Muscle of leg (tissue), 11 donors: ENCODE measurements around the gene SRD5A1. TPM values are rescaled to one million over a fixed set of nuclear protein-coding genes. Genes with fewer than 3 reads are reported as not detected.
"Not testable (repeated sequence)": the region's sequence is repeated elsewhere in the genome, so short reads cannot be mapped to it uniquely, and the experiment has no call there.

ENCODE experiments used
- DNase-seq: peaks from one replicate; pipeline ENCODE4 v3.0.0; 2013
- H3K27ac ChIP-seq: one replicate; pipeline ENCODE4 v1.5.1; 2013; ENCODE audit warnings: mild to moderate bottlenecking, low read length, control low read depth
- H3K27me3 ChIP-seq: one replicate; pipeline ENCODE4 v1.6.1; 2013; ENCODE audit warnings: low read length; ENCODE audit not compliant: control insufficient read depth, insufficient read depth
- H3K36me3 ChIP-seq: one replicate; pipeline ENCODE4 v1.6.1; 2013; ENCODE audit warnings: low read length; ENCODE audit not compliant: control insufficient read depth, insufficient read depth
- H3K4me1 ChIP-seq: one replicate; pipeline ENCODE4 v1.6.1; 2013; ENCODE audit warnings: low read length; ENCODE audit not compliant: control insufficient read depth, insufficient read depth
- H3K4me3 ChIP-seq: one replicate; pipeline ENCODE4 v1.5.1; 2013; ENCODE audit warnings: low read length, control low read depth
- H3K9me3 ChIP-seq: replicated peaks from 2 replicates; pipeline ENCODE4 v1.6.1; 2013; ENCODE audit warnings: low read depth, low read length; ENCODE audit not compliant: control insufficient read depth
- WGBS: methylation state at CpG from one replicate; pipeline ENCODE4 v1.1.5; 2013; ENCODE audit warnings: missing lambda C conversion rate; ENCODE audit not compliant: insufficient coverage; 5-methylcytosine and 5-hydroxymethylcytosine counted together
- polyA plus RNA-seq, 8 donors: library from polyadenylated mRNA; unstranded; fragments of 120-200 nt; gene quantifications; one replicate each; pipeline versions ENCODE4 v1.2.1 to v1.2.3, GENCODE V29; 2013; ENCODE audit warnings: inconsistent platforms in 1 of 8, low replicate concordance in 1 of 8; ENCODE audit not compliant: insufficient read length in 8 of 8, insufficient read depth in 1 of 8
- total RNA-seq: library from RNA; stranded (reverse); fragments of 120-200 nt; gene quantifications from one replicate; pipeline ENCODE4 v1.2.4, GENCODE V29; 2013

SRD5A1 gene
- total and polyA plus RNA-seq, 9 donors = 7.9 to 12.6 (median 9.6) TPM

GRCh38 chr5:6656680-6657079 lies 23.4 kb downstream of the SRD5A1 start:
- WGBS = 100% methylated on average over 3 of the region's 5 CpGs
- no peaks in the 10 kb centered on the region for H3K4me1 ChIP-seq
- H3K36me3 ChIP-seq = peaks cover 28% of the 10 kb centered on the region
- H3K9me3 ChIP-seq = peaks cover 17% of the 10 kb centered on the region
- H3K4me3 ChIP-seq = no peak overlapping the region
- no peaks in the 10 kb centered on the region for H3K27me3 ChIP-seq
- no peak overlapping the region for H3K27ac ChIP-seq
- no peak for DNase-seq

- H3K9me3 ChIP-seq = peaks cover 17% of the 10 kb centered on the region
- H3K4me1 ChIP-seq = no peaks in the 10 kb centered on the region
- H3K27ac ChIP-seq = no peak overlapping the region
- no peak for DNase-seq
- WGBS = 88% methylated on average over 12 of the region's 13 CpGs
- no peaks in the 10 kb centered on the region for H3K27me3 ChIP-seq
- no peak overlapping the region for H3K4me3 ChIP-seq
- peaks cover 35% of the 10 kb centered on the region for H3K36me3 ChIP-seq
Measured at GRCh38 chr5:6659941-6660684, 26.9 kb downstream of the SRD5A1 start.

GRCh38 chr5:6660688-6661087 lies 27.4 kb downstream of the SRD5A1 start:
- 100% methylated on average over 1 of the region's 3 CpGs for whole genome bisulfite sequencing
- H3K36me3 ChIP-seq = peaks cover 30% of the 10 kb centered on the region

GRCh38 chr5:6666762-6667161 lies 33.5 kb downstream of the SRD5A1 start:
- Histone ChIP-seq H3K27me3 (no peaks in the 10 kb centered on the region), H3K36me3 (peaks cover 12% of the 10 kb centered on the region), H3K9me3 (no peaks in the 10 kb centered on the region), H3K4me1 (no peaks in the 10 kb centered on the region), H3K27ac (no peak overlapping the region), H3K4me3 (no peak overlapping the region)
- no peak for DNase-seq
- WGBS = 93% methylated on average over 13 of the region's 15 CpGs

More at GRCh38 chr5:6660688-6661087, 27.4 kb downstream of the SRD5A1 start:
- DNase-seq = no peak
- Histone ChIP-seq H3K27ac (no peak overlapping the region), H3K9me3 (peaks cover 15% of the 10 kb centered on the region), H3K4me1 (no peaks in the 10 kb centered on the region), H3K27me3 (no peaks in the 10 kb centered on the region), H3K4me3 (no peak overlapping the region)

GRCh38 chr5:6667648-6668047 lies 34.4 kb downstream of the SRD5A1 start:
- H3K27me3 ChIP-seq = no peaks in the 10 kb centered on the region
- 100% methylated on average over 2 of the region's 5 CpGs for WGBS
- H3K27ac ChIP-seq = no peak overlapping the region
- no peak for DNase-seq
- no peak overlapping the region for H3K4me3 ChIP-seq
- H3K36me3 ChIP-seq = peaks cover 12% of the 10 kb centered on the region
- no peaks in the 10 kb centered on the region for H3K9me3 ChIP-seq
- no peaks in the 10 kb centered on the region for H3K4me1 ChIP-seq

- not testable (repeated sequence) for H3K27ac ChIP-seq, H3K4me1 ChIP-seq, DNase-seq, H3K27me3 ChIP-seq, H3K36me3 ChIP-seq, H3K4me3 ChIP-seq, H3K9me3 ChIP-seq
- 65% methylated on average over 6 of the region's 9 CpGs for WGBS
Measured at GRCh38 chr5:6668717-6669116, 35.5 kb downstream of the SRD5A1 start.

- H3K27ac ChIP-seq = no peak overlapping the region
- no peaks in the 10 kb centered on the region for H3K27me3 ChIP-seq
- H3K36me3 ChIP-seq = peaks cover 4% of the 10 kb centered on the region
- DNase-seq = no peak
- WGBS = no CpG with 5 or more reads among the region's 5 CpGs
- no peak overlapping the region for H3K4me3 ChIP-seq
- no peaks in the 10 kb centered on the region for H3K9me3 ChIP-seq
- H3K4me1 ChIP-seq = no peaks in the 10 kb centered on the region
Measured at GRCh38 chr5:6673031-6673430, 39.8 kb downstream of the SRD5A1 start.

- Histone ChIP-seq H3K4me3 (no peak overlapping the region), H3K4me1 (no peaks in the 10 kb centered on the region), H3K36me3 (peaks cover 4% of the 10 kb centered on the region), H3K9me3 (no peaks in the 10 kb centered on the region), H3K27ac (no peak overlapping the region), H3K27me3 (no peaks in the 10 kb centered on the region)
- WGBS = no CpG with 5 or more reads among the region's 1 CpG
- DNase-seq = no peak
Measured at GRCh38 chr5:6673963-6674362, 40.7 kb downstream of the SRD5A1 start.

GRCh38 chr5:6674421-6674820 lies 41.2 kb downstream of the SRD5A1 start:
- no peak overlapping the region for H3K27ac ChIP-seq
- no peaks in the 10 kb centered on the region for H3K4me1 ChIP-seq
- no peaks in the 10 kb centered on the region for H3K27me3 ChIP-seq
- 94% methylated on average over 3 of the region's 3 CpGs for WGBS
- peaks cover 4% of the 10 kb centered on the region for H3K36me3 ChIP-seq
- H3K9me3 ChIP-seq = no peaks in the 10 kb centered on the region
- no peak overlapping the region for H3K4me3 ChIP-seq
- no peak for DNase-seq

GRCh38 chr5:6674886-6675285 lies 41.6 kb downstream of the SRD5A1 start:
- no peaks in the 10 kb centered on the region for H3K4me1 ChIP-seq
- DNase-seq = no peak
- WGBS = 92% methylated on average over 6 of the region's 10 CpGs
- H3K27me3 ChIP-seq = no peaks in the 10 kb centered on the region
- H3K36me3 ChIP-seq = peaks cover 4% of the 10 kb centered on the region
- no peak overlapping the region for H3K4me3 ChIP-seq
- H3K9me3 ChIP-seq = no peaks in the 10 kb centered on the region
- H3K27ac ChIP-seq = no peak overlapping the region
